HG03575 (cell line): Measurements from ENCODE around the gene NDUFV1.
"Not testable (repeated sequence)": the region's sequence is repeated elsewhere in the genome, so short reads cannot be mapped to it uniquely, and the experiment has no call there.

Experiments
- ATAC-seq: cut with Tn5 transposase; IDR thresholded peaks from one replicate; pipeline ENCODE4 v1.9.1; 2021; ENCODE audit not compliant: unreplicated experiment, insufficient number of reproducible peaks, low FRiP score; ENCODE audit errors: extremely low read depth

NDUFV1 gene

GRCh38 chr11:67620621-67621020 is 13.9 kb downstream of the NDUFV1 start:
- not testable (repeated sequence) for ATAC-seq

- not testable (repeated sequence) for ATAC-seq
These were observed 15.2 kb downstream of the NDUFV1 start for GRCh38 chr11:67621928-67622327.

- ATAC-seq, result not testable (repeated sequence)
These were observed 16.2 kb downstream of the NDUFV1 start for GRCh38 chr11:67622905-67623304.

- ATAC-seq, result not testable (repeated sequence)
These were observed 17.1 kb downstream of the NDUFV1 start for GRCh38 chr11:67623795-67624194.

- not testable (repeated sequence) for ATAC-seq
These were observed 19.5 kb downstream of the NDUFV1 start for GRCh38 chr11:67626131-67626833.

- no peak for ATAC-seq
These were observed 20.2 kb downstream of the NDUFV1 start for GRCh38 chr11:67626970-67627369.

GRCh38 chr11:67627441-67627811 is 20.7 kb downstream of the NDUFV1 start:
- ATAC-seq, result no peak

- no peak for ATAC-seq
These were observed 21.3 kb downstream of the NDUFV1 start for GRCh38 chr11:67627812-67628624.

GRCh38 chr11:67628710-67629385 is 22.1 kb downstream of the NDUFV1 start:
- no peak for ATAC-seq

GRCh38 chr11:67629386-67630227 is 22.9 kb downstream of the NDUFV1 start, which contains the start of gene NUDT8:
Gene NUDT8, minus strand, starts transcription at chr11:67629937. Its CDS starts 26 bp downstream, at chr11:67629911.
- no peak for ATAC-seq

- ATAC-seq, result no peak
These were observed 23.6 kb downstream of the NDUFV1 start for GRCh38 chr11:67630228-67630942.

- no peak for ATAC-seq
These were observed 24.2 kb downstream of the NDUFV1 start for GRCh38 chr11:67630943-67631331.

GRCh38 chr11:67631411-67631810 is 24.7 kb downstream of the NDUFV1 start:
- no peak for ATAC-seq

GRCh38 chr11:67631853-67632174 is 25.1 kb downstream of the NDUFV1 start:
- ATAC-seq, result no peak

- no peak for ATAC-seq
These were observed 25.6 kb downstream of the NDUFV1 start for GRCh38 chr11:67632175-67632981.

GRCh38 chr11:67632982-67633755 is 26.4 kb downstream of the NDUFV1 start:
- no peak for ATAC-seq

- no peak for ATAC-seq
These were observed 27.1 kb downstream of the NDUFV1 start for GRCh38 chr11:67633758-67634365.
